Kidney (tissue), 14 donors: ENCODE data around the gene PTPRK. TPM values are rescaled to one million over a fixed set of nuclear protein-coding genes. Genes with fewer than 3 reads are reported as not detected.

Experiments used
- DNase-seq, 5 donors: peaks; one replicate each; pipeline ENCODE4 v3.0.0-alpha.2; 2013 to 2020
- FAIRE-seq: peaks from 2 replicates; lab custom pipeline; 2012; peaks lifted over from hg19 to GRCh38; lab: Jason Lieb, UNC
- H3K27ac ChIP-seq, 2 donors: one replicate each; pipeline ENCODE4 v1.7.0; 2013; ENCODE audit warnings: low read depth in 2 of 2, low read length in 2 of 2, inconsistent platforms in 1 of 2
- H3K27me3 ChIP-seq: one replicate; pipeline ENCODE4 v1.7.1; 2013; ENCODE audit warnings: low read length, inconsistent platforms; ENCODE audit not compliant: control insufficient read depth, insufficient read depth
- H3K36me3 ChIP-seq, 3 donors: one replicate each; pipeline versions ENCODE4 v1.7.0 to v1.7.1; 2013; ENCODE audit warnings: low read length in 3 of 3, control low read depth in 1 of 3, inconsistent platforms in 1 of 3; ENCODE audit not compliant: insufficient read depth in 3 of 3, control insufficient read depth in 2 of 3
- H3K4me1 ChIP-seq, 3 donors: one replicate each; pipeline versions ENCODE4 v1.7.0 to v1.7.1; 2013; ENCODE audit warnings: low read length in 3 of 3, inconsistent platforms in 1 of 3, low read depth in 1 of 3; ENCODE audit not compliant: control insufficient read depth in 2 of 3, insufficient read depth in 2 of 3
- H3K4me3 ChIP-seq, 3 donors: one replicate each; pipeline versions ENCODE4 v1.7.0 to v1.8.1; 2013; ENCODE audit warnings: low read length in 3 of 3, control low read depth in 1 of 3, inconsistent platforms in 1 of 3
- H3K9ac ChIP-seq, 3 donors: one replicate each; pipeline versions ENCODE4 v1.7.0 to v1.7.1; 2013; ENCODE audit warnings: low read length in 3 of 3, control low read depth in 1 of 3, inconsistent platforms in 1 of 3
- H3K9me3 ChIP-seq, 3 donors: one replicate each; pipeline versions ENCODE4 v1.7.0 to v1.7.1; 2013; ENCODE audit warnings: low read length in 3 of 3, control low read depth in 1 of 3, inconsistent platforms in 1 of 3; ENCODE audit not compliant: control insufficient read depth in 2 of 3, insufficient read depth in 1 of 3
- CTCF ChIP-seq: IDR thresholded peaks from 3 replicates; pipeline ENCODE4 v1.5.1; 2012; ENCODE audit warnings: mild to moderate bottlenecking, moderate library complexity, borderline replicate concordance; ENCODE audit not compliant: insufficient read depth; ENCODE audit errors: extremely low read depth
- intact Hi-C: fragments of 100-400 bp; cut with DNase I; formaldehyde crosslinking; loops from one replicate; pipeline ENCODE4 v1.11.1; 2022
- polyA plus RNA-seq: library from polyadenylated mRNA; stranded (reverse); fragments of 350-450 nt; fragmentation: Illumina TruSeq; extraction: RNeasy Lipid Tissue Mini Kit (QIAGEN cat#74804); gene quantifications from one replicate; pipeline ENCODE4 v1.2.3, GENCODE V29; 2014; ENCODE audit warnings: low read depth, low replicate concordance; ENCODE audit not compliant: insufficient read depth
- total RNA-seq: library from RNA; stranded (reverse); fragmentation: NEBNext Ultra II Directional; extraction: Animal tissue kit (Norgen Biotek cat#: 25700); gene quantifications from one replicate; pipeline ENCODE4 v1.2.1, GENCODE V29; 2021
- donor health status: control.
- donor health status: control.
- donor health status: control.
- donor health status: control.
- donor health status: control.
- donor health status: DM: yes; HTN: yes; CAD: no.
- donor health status: Normal renal cell carcinoma (clear cell type).

Gene PTPRK
- total and polyA plus RNA-seq, 2 donors from 2014 or later = 9.2 to 72.8 TPM

GRCh38 chr6:128494440-128494839, 26.0 kb downstream of the PTPRK start:
- H3K4me1 ChIP-seq = peaks cover 0 to 5% (median 0%) of the 10 kb centered on the region in 3 donors
- no peaks in the 10 kb centered on the region for H3K9me3 ChIP-seq
- H3K36me3 ChIP-seq = no peaks in the 10 kb centered on the region
- no peak overlapping the region for H3K4me3 ChIP-seq
- intact Hi-C loops = no loop called here
- no peak overlapping the region for H3K27ac ChIP-seq
- DNase-seq (peak in 2 of 5 donors; percentile 37 to 44), FAIRE-seq (no peak)
- no peak overlapping the region for H3K9ac ChIP-seq
- no peak for TF ChIP-seq CTCF
- H3K27me3 ChIP-seq = no peaks in the 10 kb centered on the region

DNA sequence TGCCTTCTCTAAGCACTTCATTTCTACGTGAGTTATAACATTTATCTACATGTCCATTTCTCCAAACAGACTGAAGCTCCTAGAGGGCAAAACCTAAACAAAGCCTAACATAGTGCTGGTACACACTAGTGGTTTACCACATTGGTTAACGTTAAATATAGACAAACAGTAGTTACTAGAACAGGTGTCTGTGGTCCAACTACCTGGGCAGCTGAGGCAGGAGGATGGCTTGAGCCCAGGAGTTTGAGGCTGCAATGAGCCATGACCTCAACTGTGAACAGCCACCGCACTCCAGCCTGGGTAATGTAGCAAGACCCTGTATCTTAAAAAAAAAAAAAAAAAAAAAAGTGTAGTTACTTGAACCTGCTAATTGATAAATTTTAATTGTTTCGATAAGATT, 26.5 kb downstream of the PTPRK start:
- Histone ChIP-seq H3K36me3 (no peaks in the 10 kb centered on the region), H3K4me1 (peaks cover 0 to 5% (median 0%) of the 10 kb centered on the region in 3 donors), H3K27ac (no peak overlapping the region), H3K9ac (no peak overlapping the region), H3K4me3 (no peak overlapping the region), H3K27me3 (no peaks in the 10 kb centered on the region), H3K9me3 (no peaks in the 10 kb centered on the region)
- DNase-seq (no peak), FAIRE-seq (no peak)
- TF ChIP-seq CTCF = no peak
- intact Hi-C loops = no loop called here

GRCh38 chr6:128492386-128492785, 28.0 kb downstream of the PTPRK start:
- H3K9me3 ChIP-seq = no peaks in the 10 kb centered on the region
- DNase-seq (no peak), FAIRE-seq (no peak)
- no peak overlapping the region for H3K27ac ChIP-seq
- H3K4me1 ChIP-seq = peaks cover 0 to 5% (median 0%) of the 10 kb centered on the region in 3 donors
- no peaks in the 10 kb centered on the region for H3K27me3 ChIP-seq
- intact Hi-C loops = no loop called here
- TF ChIP-seq CTCF = no peak
- no peaks in the 10 kb centered on the region for H3K36me3 ChIP-seq
- H3K9ac ChIP-seq = no peak overlapping the region
- no peak overlapping the region for H3K4me3 ChIP-seq

GRCh38 chr6:128491610-128492206, 28.7 kb downstream of the PTPRK start:
- Histone ChIP-seq H3K4me1 (peaks cover 0 to 5% (median 0%) of the 10 kb centered on the region in 3 donors), H3K27me3 (no peaks in the 10 kb centered on the region), H3K27ac (peak overlapping the region; percentile 10 to 78), H3K36me3 (no peaks in the 10 kb centered on the region), H3K9me3 (no peaks in the 10 kb centered on the region), H3K9ac (peak overlapping the region in 1 of 3 donors; percentile 6), H3K4me3 (peak overlapping the region; percentile 49 to 78 (median 54))
- DNase-seq (peak in 1 of 5 donors; percentile 47), FAIRE-seq (no peak)
- no peak for TF ChIP-seq CTCF
- intact Hi-C loops = no loop called here
